T-helper 1 cell treated with Interleukin-12 subunit alpha and Interleukin-12 subunit beta and Interleukin-4 antibody, amounts not matched to agents 30 μg/mL and 1 μg/mL, for 36 hours (primary cell): Measurements from ENCODE around the gene SORCS1.

ENCODE experiments used
- H3K27ac Mint-ChIP-seq: one replicate; pipeline ENCODE4 v1.8.0; 2021; ENCODE audit warnings: mild to moderate bottlenecking, mixed read lengths
- H3K27me3 Mint-ChIP-seq: one replicate; pipeline ENCODE4 v1.8.0; 2021; ENCODE audit warnings: low read depth, mixed read lengths
- H3K36me3 Mint-ChIP-seq: one replicate; pipeline ENCODE4 v1.8.0; 2021; ENCODE audit warnings: low read depth, mixed read lengths
- H3K4me1 Mint-ChIP-seq: one replicate; pipeline ENCODE4 v1.8.0; 2021; ENCODE audit warnings: low read depth, mixed read lengths
- H3K4me3 Mint-ChIP-seq: one replicate; pipeline ENCODE4 v1.8.0; 2021; ENCODE audit warnings: mild to moderate bottlenecking, moderate library complexity, mixed read lengths
- H3K9me3 Mint-ChIP-seq: one replicate; pipeline ENCODE4 v1.8.0; 2021; ENCODE audit warnings: mixed read lengths

The SORCS1 gene

DNA sequence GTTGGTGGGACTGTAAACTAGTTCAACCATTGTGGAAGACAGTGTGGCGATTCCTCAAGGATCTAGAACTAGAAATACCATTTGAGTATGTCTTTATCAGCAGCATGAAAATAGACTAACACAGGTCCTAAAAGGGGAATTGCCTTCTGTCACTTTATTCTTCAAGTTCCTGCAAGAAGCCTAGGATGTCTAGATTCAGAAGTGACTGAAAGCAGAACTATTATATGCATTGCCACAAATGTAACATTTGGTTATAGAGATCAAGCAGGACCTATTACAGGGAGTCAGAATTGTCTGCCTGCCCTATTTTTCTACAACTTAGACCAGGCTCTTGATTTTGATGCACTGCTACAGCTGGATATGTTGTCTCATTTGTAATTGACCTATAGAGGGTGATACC lies 364.7 kb downstream of the SORCS1 start:
- H3K4me3 Mint-ChIP-seq = no peak overlapping the region
- no peak overlapping the region for H3K27ac Mint-ChIP-seq
- H3K9me3 Mint-ChIP-seq = peaks cover 6% of the 10 kb centered on the region
- H3K4me1 Mint-ChIP-seq = no peaks in the 10 kb centered on the region
- no peaks in the 10 kb centered on the region for H3K36me3 Mint-ChIP-seq
- H3K27me3 Mint-ChIP-seq = no peaks in the 10 kb centered on the region

DNA sequence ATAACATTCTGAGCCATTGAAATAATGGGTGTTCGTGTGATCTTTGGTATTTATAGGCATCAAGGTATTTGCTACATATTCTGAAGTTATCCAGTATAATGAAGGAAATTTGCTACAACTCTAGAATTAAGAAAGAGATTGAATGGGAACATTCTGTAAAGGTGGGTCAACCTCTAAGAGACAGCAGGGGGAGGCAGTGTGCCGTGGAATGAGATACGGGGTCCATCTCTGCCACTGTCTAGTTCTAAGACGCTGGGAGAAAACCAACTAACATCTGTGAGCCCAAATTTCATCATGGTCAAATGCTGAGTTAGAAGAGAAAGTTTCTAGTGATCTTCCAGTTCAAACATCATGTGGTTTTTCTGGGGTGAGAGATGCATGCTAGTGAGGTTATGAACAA lies 368.9 kb downstream of the SORCS1 start:
- Mint-ChIP-seq H3K27ac (no peak overlapping the region), H3K9me3 (peaks cover 6% of the 10 kb centered on the region), H3K4me1 (no peaks in the 10 kb centered on the region), H3K27me3 (no peaks in the 10 kb centered on the region), H3K36me3 (no peaks in the 10 kb centered on the region), H3K4me3 (no peak overlapping the region)

DNA sequence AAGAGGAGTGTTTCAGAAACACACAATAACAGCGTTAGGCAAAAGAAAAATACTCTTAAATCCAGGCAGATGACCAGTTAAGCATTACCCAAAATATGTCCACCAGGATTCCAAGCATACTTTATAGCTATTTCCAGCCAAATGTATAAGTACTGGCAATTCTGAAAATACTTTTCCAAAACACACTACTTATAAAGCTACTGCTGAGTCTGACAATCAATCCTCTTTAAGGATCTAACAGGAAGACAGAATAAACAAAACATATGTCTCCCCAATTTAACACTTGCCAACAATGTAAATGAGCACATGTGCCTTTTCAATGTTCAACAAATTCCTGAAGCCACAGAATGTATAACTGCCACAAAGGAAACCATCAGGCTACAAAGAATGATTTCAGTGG lies 370.9 kb downstream of the SORCS1 start:
- Mint-ChIP-seq H3K4me1 (no peaks in the 10 kb centered on the region), H3K4me3 (no peak overlapping the region), H3K36me3 (no peaks in the 10 kb centered on the region)

DNA sequence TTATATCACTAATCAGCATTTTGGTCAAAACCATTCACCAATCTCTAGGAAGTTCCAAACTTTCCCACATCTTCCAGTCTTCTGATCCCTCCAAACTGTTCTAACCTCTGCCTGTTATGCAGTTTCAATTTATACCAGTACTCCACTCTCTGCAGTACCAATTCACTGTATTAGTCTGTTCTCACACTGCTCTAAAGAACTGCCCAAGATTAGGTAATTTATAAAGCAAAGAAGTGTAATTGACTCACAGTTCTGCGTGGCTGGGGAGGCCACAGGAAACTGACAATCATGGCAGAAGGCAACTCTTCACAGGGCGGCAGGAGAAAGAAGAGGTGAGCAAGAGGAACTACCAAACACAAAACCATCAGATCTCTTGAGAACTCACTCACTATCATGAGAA lies 374.9 kb downstream of the SORCS1 start:
- no peaks in the 10 kb centered on the region for H3K36me3 Mint-ChIP-seq
- H3K27ac Mint-ChIP-seq = no peak overlapping the region
- H3K9me3 Mint-ChIP-seq = no peaks in the 10 kb centered on the region
- H3K4me3 Mint-ChIP-seq = no peak overlapping the region
- H3K4me1 Mint-ChIP-seq = no peaks in the 10 kb centered on the region
- H3K27me3 Mint-ChIP-seq = no peaks in the 10 kb centered on the region

More for the DNA sequence above, 370.9 kb downstream of the SORCS1 start:
- Mint-ChIP-seq H3K27ac (no peak overlapping the region), H3K9me3 (peaks cover 6% of the 10 kb centered on the region), H3K27me3 (no peaks in the 10 kb centered on the region)

DNA sequence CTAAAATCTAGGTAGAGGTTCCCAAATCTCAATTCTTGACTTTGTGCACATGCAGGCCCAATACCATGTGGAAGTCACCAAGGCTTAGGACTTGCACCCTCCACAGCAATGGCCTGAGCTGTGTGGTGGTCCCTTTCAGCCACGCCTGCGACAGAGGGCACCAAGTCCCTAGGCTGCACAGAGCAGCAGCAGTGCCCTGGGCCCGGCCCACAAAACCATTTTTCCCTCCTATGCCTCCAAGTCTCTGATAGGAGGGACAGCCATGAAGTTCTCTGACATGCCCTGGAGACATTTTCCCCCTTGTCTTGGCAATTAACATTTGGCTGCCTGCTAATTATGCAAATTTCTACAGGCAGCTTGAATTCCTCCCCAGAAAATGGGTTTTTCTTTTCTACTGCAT lies 375.5 kb downstream of the SORCS1 start:
- Mint-ChIP-seq H3K27ac (no peak overlapping the region), H3K4me1 (no peaks in the 10 kb centered on the region), H3K27me3 (no peaks in the 10 kb centered on the region), H3K9me3 (no peaks in the 10 kb centered on the region), H3K36me3 (no peaks in the 10 kb centered on the region), H3K4me3 (no peak overlapping the region)

DNA sequence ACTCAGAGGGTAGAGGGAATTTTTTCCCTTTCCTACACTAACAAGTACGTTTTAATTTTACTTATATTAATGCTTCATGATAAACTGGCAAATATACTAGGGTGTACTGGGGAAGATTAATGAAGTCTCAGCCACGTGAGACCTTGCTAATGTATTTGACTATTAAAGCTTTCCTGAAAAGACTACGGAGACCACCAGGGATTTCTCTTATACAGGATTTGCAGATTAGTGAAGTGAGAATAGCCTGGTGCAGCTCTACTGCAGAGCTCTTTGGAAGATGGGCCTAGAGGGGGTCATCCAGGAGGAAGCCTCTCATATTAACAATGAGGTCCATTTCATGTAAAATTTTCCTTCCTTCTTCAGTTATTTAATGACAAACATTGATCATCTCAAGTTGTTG lies 379.0 kb downstream of the SORCS1 start:
- Mint-ChIP-seq H3K27ac (no peak overlapping the region), H3K27me3 (no peaks in the 10 kb centered on the region), H3K36me3 (no peaks in the 10 kb centered on the region), H3K9me3 (no peaks in the 10 kb centered on the region), H3K4me3 (no peak overlapping the region), H3K4me1 (no peaks in the 10 kb centered on the region)

DNA sequence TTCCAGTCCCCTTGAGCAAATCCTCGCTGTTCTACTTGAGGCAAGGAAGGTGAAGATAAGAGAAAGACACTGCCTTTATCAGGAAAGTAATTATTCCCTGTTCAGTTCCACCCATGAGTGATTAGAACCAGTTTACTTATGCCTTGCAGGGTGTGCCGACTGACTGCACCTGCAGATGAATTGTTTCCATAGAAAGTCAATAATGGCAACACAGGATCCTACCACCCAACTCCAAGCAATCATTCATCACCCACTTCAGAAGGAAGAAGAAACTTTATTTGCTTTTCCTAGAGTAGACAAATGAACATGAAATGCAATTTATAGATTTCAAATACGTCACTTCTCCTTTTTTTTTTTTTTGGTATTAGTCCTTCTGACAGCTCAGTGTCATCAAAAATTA lies 383.9 kb downstream of the SORCS1 start:
- Mint-ChIP-seq H3K4me3 (no peak overlapping the region), H3K9me3 (no peaks in the 10 kb centered on the region), H3K36me3 (no peaks in the 10 kb centered on the region), H3K4me1 (no peaks in the 10 kb centered on the region), H3K27ac (no peak overlapping the region), H3K27me3 (no peaks in the 10 kb centered on the region)

DNA sequence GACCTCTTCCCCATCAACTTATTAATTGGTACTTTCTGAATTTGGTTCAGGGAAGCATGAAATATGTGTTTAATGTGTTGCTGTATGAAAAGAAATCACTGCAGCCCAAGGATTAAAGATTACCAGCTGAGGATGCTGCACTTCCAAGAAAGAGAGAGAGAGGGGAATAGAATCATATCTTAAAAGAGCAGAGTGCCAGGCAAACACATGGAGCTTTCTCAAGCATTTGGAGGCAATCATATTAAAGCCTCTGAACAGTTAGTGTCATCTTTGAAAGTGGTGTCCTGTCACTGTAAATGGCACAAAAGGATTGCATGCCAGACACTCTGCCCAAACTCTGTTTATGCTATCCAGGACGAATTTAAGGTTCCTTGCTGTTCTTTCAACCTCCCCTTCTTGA lies 386.7 kb downstream of the SORCS1 start:
- Mint-ChIP-seq H3K4me1 (no peaks in the 10 kb centered on the region), H3K27ac (no peak overlapping the region), H3K4me3 (no peak overlapping the region), H3K36me3 (no peaks in the 10 kb centered on the region), H3K27me3 (no peaks in the 10 kb centered on the region), H3K9me3 (no peaks in the 10 kb centered on the region)

DNA sequence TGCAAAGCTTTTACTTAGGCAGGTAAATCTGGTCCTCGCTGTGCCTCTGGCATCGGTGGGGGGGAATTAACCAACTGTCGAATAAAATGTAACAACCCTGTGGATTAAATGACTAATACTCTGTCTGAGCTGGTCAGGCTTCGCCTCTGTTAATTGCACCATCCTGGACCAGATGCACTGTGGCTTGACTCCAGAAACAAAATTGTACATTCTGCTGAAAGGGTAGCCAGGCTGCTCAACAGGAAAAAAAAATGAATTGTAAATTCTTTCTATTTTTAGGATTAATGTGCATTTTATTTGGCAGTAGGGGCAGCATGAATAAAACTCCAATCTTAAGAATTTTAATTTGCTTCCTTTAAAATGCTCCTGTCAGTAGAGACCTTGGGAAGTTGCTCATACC lies 389.4 kb downstream of the SORCS1 start:
- Mint-ChIP-seq H3K4me1 (no peaks in the 10 kb centered on the region), H3K9me3 (no peaks in the 10 kb centered on the region), H3K36me3 (no peaks in the 10 kb centered on the region), H3K27ac (no peak overlapping the region), H3K4me3 (no peak overlapping the region), H3K27me3 (no peaks in the 10 kb centered on the region)

DNA sequence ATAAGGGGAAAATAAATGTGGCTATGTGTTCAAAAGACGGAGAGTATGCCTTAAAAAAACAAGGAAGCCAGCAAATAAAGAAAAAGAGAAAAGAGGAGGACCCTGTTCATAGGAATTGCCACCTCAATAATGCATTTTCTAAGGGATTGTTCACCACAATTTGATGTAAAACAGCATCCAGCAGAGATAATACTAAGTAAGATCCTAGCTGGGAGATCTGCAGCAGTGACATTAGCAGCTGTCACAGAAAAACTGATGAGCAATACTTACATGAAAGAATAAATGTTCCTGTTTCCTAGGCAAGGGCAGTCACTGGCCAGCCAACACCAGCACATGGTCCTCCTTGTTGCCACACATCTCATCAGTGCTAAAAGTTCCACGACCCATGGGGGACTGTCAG lies 391.5 kb downstream of the SORCS1 start:
- Mint-ChIP-seq H3K27ac (no peak overlapping the region), H3K4me1 (no peaks in the 10 kb centered on the region), H3K9me3 (no peaks in the 10 kb centered on the region), H3K4me3 (no peak overlapping the region), H3K27me3 (no peaks in the 10 kb centered on the region), H3K36me3 (no peaks in the 10 kb centered on the region)

DNA sequence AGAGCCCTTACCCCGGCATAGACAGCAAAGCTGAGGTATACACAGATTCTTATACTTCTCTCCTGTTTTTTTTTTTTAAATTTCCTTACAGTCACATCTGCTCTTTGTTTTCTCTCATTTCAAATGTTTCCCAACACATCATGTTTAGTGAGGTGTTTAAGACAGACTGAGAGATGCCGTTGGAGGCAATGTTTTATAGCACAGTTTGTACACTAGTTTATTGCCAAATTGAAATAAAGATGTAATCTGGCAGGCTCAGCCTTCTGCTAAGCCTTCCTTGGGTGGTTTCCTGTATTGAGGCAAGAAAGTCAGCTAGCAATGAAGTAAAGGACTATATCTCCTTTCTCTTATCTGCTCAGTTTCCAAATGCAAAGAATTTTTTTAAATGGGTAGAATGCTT lies 393.4 kb downstream of the SORCS1 start:
- no peaks in the 10 kb centered on the region for H3K9me3 Mint-ChIP-seq
- H3K27ac Mint-ChIP-seq = no peak overlapping the region
- H3K27me3 Mint-ChIP-seq = no peaks in the 10 kb centered on the region
- no peaks in the 10 kb centered on the region for H3K36me3 Mint-ChIP-seq
- H3K4me1 Mint-ChIP-seq = no peaks in the 10 kb centered on the region
- no peak overlapping the region for H3K4me3 Mint-ChIP-seq

DNA sequence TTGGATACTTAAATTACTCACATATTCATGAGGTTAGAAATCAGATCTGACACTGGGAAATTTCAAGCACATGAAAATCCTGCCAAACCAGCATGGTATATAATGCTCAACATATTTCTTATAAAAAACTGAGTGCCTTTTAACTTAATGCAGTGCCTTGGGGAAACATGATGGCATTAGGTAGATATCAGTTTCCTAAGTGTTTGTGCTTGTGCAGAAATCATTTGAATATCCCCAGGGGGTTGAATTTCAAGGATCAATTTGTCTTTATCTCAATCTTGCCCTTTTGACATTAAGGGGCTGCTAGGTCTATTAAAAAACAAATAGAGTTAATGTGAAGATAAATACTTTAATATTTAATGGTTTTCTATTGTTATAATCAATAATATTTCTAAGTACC lies 396.3 kb downstream of the SORCS1 start:
- Mint-ChIP-seq H3K27ac (no peak overlapping the region), H3K9me3 (no peaks in the 10 kb centered on the region), H3K4me1 (no peaks in the 10 kb centered on the region), H3K27me3 (no peaks in the 10 kb centered on the region), H3K4me3 (no peak overlapping the region), H3K36me3 (no peaks in the 10 kb centered on the region)

DNA sequence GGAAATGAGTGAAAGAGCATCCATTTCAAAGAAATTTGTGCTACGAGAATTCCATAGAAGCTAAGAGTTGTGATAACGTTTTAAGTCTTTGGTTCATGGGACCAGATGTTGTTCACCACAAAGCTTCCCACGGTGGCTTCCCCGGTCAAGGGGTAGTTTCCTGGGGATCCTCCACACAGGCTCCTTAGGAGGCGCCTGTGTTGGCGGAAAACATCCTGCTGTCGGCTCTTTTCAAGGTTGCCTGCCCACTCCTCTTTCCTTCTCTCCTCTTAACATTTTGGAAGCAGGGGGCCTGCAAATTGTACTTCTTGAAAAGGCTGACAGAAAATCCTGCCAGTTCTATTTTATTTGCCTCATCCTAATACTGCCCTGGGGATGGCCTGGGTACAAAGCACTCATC lies 398.6 kb downstream of the SORCS1 start:
- H3K27ac Mint-ChIP-seq = no peak overlapping the region
- H3K4me3 Mint-ChIP-seq = no peak overlapping the region
- no peaks in the 10 kb centered on the region for H3K27me3 Mint-ChIP-seq
- H3K4me1 Mint-ChIP-seq = no peaks in the 10 kb centered on the region
- H3K9me3 Mint-ChIP-seq = no peaks in the 10 kb centered on the region
- no peaks in the 10 kb centered on the region for H3K36me3 Mint-ChIP-seq

DNA sequence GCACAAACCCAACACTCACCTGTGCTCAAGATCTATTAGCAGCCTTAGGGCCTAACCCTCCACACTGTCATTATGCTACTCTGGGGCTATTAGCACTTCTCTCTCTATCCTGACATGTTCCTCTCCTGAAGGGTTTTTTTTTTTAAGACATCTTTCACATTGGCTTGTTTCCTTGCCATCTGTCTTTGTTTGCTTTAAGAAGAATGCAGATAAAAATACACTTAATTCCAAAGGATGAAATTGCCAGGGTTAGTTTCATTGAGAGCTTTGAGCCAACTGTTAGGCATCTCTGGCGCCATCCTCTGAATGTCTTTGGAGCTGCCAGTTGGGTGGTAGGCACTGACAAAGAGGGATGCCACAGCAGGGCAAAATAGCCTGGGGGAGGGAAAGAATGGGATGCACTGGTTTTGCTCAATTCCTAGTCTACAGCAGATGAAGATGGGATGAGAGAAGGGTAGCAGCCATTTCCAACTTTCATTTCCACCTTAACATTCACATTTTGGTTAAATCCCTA lies 399.2 kb downstream of the SORCS1 start:
- no peak overlapping the region for H3K27ac Mint-ChIP-seq
- no peaks in the 10 kb centered on the region for H3K9me3 Mint-ChIP-seq
- H3K36me3 Mint-ChIP-seq = no peaks in the 10 kb centered on the region
- no peaks in the 10 kb centered on the region for H3K4me1 Mint-ChIP-seq
- no peaks in the 10 kb centered on the region for H3K27me3 Mint-ChIP-seq
- H3K4me3 Mint-ChIP-seq = no peak overlapping the region

DNA sequence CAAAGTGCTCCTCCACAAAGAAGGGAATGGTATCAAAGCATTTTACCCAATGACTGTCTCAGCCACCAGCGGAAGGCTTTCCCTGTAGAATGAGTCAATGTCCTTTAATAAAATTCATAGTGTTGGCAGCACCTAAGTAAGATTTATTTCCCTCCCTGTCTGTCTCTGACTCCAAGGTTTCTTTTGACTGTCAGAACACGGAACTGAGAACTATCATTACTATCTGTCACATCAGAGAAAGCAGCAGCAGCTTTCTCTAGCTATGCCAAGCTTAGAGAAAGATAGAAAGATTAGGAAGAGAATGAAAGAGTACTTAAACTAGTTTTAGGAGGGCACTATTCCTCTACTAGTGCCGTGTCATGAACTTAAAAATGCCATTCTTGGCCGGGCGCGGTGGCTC lies 400.1 kb downstream of the SORCS1 start:
- Mint-ChIP-seq H3K27ac (no peak overlapping the region), H3K27me3 (no peaks in the 10 kb centered on the region), H3K9me3 (no peaks in the 10 kb centered on the region), H3K36me3 (no peaks in the 10 kb centered on the region), H3K4me3 (no peak overlapping the region), H3K4me1 (no peaks in the 10 kb centered on the region)

DNA sequence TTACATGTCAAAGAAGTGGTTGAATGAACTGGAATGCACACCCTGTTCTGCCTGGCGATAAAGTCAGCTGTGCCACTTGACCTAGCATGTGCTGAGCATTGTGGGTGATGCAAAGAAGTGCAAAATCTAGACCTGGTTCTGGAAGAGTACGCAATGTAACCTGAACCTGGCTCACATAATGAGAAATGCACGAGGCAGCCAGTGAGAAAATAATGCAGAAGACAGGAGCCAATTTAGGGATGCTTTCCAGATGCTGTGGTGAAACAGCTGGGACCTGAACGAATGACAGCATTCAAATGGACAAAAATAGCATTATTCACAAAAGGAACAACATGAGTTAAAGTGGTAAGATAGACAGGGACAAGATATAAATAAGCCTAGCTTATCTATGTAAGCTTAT lies 402.6 kb downstream of the SORCS1 start:
- H3K4me1 Mint-ChIP-seq = no peaks in the 10 kb centered on the region
- H3K27ac Mint-ChIP-seq = no peak overlapping the region
- no peak overlapping the region for H3K4me3 Mint-ChIP-seq
- no peaks in the 10 kb centered on the region for H3K9me3 Mint-ChIP-seq
- no peaks in the 10 kb centered on the region for H3K27me3 Mint-ChIP-seq
- no peaks in the 10 kb centered on the region for H3K36me3 Mint-ChIP-seq
